Right ventricle myocardium superior (tissue), 1 donor: Measurements from ENCODE around the gene PAQR5. TPM values are rescaled to one million over a fixed set of nuclear protein-coding genes. Genes with fewer than 3 reads are reported as not detected.

ENCODE experiments used
- ATAC-seq: fragments of 200-7000 bp; cut with Tn5 transposase; one replicate; pipeline ENCODE4 v1.9.1; 2020; ENCODE audit warnings: mild to moderate bottlenecking; ENCODE audit not compliant: poor library complexity
- DNase-seq: peaks from one replicate; pipeline ENCODE4 v3.0.0-alpha.2; 2020
- intact Hi-C: fragments of 100-400 bp; cut with DNase I; formaldehyde crosslinking; loops from one replicate; pipeline ENCODE4 v1.11.2; 2022
- total RNA-seq: library from RNA; stranded (reverse); fragmentation: NEBNext Ultra II Directional; extraction: Animal tissue kit (Norgen Biotek cat#: 25700); gene quantifications from one replicate; pipeline ENCODE4 v1.2.1, GENCODE V29; 2021
- donor health status: DM: no; HTN: yes; CAD: no; lungs with severe emphysema.

Gene PAQR5
- total RNA-seq, 1 donor from 2014 or later: 0.73 TPM

DNA sequence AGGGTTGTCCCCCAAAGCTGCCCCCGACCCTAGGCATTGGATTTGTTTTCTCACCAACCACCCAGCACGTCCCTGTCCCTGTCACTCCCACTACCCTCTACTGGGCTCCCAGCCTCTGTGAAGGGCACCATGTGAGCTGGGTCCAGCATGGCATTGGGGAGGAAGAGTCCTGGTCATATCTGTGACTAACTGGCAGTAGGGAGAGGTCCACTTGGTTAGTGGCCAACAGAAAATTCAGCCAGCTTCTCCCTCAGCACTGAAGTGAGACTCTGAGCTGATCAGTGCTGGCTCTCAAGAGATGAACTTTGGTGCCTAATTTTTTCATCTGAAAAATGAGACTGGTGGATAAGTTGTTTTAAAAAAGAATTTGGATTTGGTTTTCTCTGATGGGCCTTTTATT, 104.1 kb downstream of the PAQR5 start:
- ATAC-seq: no peak
- no peak for DNase-seq
- intact Hi-C loops: no loop called here

DNA sequence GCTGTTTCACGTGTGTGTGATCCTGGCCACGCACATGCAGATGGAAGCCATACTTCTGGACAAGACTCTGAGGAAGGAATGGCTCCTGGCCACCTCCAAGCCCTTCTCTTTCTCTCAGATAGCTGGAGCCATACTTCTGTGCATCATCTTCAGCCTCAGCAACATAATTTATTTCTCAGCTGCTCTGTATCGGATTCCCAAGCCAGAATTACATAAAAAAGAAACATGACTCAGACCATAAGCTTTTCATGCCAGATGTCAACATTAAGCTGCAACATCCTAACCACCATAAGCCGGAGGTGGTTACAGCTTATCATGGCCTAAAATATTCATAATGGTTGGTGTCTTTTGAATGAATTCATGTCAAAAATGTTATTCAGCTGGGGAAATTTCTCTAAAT, 104.9 kb downstream of the PAQR5 start:
- DNase-seq (no peak), ATAC-seq (no peak)
- intact Hi-C loops: no loop called here

DNA sequence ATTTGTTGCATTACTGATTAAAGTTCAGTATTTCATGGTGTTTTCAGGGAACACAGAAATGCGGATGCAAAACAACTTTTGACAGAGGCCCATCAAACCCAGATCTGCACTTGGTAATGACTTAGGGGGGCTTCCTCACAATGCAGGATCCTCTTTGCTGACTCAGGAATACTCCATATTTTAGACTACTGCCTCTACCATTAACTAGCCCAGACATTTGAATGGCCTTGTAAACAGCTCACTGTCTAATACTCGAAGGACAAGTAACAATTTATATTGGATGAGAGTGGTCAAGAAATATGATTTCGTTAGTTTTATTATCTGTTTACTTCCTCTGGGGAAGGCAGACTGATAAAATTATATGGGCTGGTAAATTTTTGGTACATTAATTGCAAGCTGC, 106.4 kb downstream of the PAQR5 start:
- intact Hi-C loops: no loop called here
- no peak for ATAC-seq

DNA sequence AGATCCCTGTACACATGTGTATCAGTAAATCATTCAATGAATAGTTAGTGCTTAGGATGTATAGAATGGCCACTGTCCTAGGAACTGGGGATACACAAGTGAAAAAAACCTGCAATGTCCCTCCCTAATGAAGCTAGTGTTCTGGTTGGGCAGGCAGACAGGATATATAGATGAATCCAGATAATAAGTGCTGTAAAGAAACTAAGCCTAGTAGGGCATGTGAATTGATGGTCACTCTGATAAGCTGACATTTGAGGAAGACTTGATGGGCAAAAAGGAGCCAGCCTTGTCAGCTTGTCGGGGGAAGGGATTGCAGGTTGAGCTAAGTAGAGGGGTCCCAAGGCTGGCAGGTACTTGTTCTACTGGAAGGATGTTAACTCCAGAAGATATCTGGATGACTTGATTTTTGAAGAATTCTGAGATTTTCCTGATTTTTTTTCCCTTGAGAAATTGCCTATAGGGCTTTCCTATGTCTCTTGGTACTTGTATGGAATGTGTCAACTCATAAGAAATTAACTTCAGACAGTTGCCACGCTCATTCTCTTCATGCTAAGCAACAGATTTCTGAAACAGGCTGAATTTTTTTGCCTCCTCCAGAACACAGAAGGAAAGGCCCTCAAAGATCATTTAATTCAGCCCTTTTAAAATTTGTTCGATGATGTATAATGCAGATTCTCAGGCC, 109.1 kb downstream of the PAQR5 start:
- no peak for ATAC-seq
- DNase-seq: no peak
- intact Hi-C loops: no loop called here

More for the DNA sequence above, 106.4 kb downstream of the PAQR5 start:
- no peak for DNase-seq

DNA sequence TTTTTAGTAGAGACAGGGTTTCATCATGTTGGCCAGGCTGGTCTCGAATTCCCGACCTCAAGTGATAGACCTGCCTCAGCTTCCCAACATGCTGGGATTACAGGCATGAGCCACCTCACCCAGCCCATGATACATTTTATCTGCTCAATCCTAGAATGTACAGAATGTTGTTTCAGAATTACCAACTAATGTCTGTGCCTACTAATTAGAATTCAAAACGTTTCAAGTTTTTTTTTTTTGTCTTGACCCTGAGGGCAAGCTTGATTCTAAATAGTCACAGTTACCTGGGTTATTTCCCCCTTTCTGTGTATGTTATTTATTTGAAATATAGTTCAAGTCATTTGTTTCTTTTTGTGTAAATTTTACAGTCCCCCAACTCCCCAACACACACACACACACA, 110.1 kb downstream of the PAQR5 start:
- DNase-seq (no peak), ATAC-seq (no peak)
- intact Hi-C loops: no loop called here

DNA sequence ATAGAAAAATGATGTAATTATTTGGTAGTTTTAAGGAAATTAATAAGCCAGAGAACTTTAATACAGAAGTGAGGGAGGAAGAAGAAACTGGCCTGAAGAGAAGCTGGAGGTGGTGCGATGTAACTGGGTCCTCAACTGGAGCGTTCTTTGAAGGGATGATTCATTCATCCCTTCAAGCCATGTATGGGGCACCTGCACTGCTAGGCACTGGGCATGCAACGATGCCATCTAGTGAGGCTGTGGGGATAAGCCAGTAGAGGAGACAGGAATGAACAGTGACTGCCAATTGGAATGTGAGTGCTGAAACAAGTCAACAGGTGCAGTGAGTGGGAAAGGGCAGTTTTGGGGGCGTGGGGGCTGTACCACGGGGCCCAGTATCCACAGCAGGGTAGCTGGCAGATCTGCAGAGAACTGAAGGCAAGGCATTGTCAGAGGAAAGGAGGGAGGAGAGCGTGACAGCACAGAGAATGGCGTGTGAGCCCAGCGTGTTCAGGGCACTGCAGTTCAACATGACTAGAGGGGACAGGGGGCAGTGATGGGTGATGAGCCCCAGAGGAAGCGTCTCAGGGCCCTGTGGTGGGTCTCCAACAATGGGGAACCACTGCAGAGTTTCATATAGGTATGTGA, 111.6 kb downstream of the PAQR5 start:
- intact Hi-C loops: no loop called here
- ATAC-seq: no peak

DNA sequence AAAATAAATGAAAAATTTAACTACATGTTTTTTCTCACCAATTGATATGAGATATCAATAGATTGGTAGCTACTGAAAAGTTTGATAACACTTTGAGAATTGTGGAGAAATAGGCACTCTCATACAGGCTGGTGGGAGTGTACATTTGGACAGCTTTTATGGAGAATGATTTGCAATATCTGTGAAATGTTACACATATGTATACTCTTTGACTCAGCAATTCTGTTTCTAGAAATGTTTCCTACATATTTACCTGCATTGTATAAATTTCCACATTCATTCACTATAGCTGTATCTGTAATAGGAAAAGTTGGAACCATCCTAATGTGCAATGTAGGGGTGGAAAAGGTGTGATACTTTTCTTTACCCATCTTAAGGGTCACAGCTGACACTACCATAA, 113.6 kb downstream of the PAQR5 start:
- intact Hi-C loops: no loop called here
- ATAC-seq: no peak
- DNase-seq: no peak

More for the DNA sequence above, 111.6 kb downstream of the PAQR5 start:
- DNase-seq: no peak

DNA sequence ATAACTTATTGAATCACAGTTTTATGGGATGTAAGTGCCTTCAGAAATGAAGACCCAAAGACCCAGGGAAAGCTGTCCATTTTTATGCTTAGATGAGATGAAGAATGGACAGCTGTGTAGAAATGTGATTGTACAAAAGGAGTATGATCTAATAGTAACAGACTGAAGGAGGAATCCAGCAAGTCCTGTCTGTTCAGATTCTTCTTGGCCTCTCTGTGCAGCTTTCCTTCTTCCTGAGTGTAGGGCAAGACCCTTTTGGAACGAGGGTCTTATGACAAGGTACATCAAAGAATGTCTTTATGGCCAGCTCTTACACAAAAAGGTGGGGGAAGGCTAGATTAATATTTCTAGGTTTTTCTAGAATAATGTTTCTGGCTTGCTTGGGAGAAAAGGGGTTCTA, 114.0 kb downstream of the PAQR5 start:
- intact Hi-C loops: no loop called here
- DNase-seq: no peak
- ATAC-seq: no peak

DNA sequence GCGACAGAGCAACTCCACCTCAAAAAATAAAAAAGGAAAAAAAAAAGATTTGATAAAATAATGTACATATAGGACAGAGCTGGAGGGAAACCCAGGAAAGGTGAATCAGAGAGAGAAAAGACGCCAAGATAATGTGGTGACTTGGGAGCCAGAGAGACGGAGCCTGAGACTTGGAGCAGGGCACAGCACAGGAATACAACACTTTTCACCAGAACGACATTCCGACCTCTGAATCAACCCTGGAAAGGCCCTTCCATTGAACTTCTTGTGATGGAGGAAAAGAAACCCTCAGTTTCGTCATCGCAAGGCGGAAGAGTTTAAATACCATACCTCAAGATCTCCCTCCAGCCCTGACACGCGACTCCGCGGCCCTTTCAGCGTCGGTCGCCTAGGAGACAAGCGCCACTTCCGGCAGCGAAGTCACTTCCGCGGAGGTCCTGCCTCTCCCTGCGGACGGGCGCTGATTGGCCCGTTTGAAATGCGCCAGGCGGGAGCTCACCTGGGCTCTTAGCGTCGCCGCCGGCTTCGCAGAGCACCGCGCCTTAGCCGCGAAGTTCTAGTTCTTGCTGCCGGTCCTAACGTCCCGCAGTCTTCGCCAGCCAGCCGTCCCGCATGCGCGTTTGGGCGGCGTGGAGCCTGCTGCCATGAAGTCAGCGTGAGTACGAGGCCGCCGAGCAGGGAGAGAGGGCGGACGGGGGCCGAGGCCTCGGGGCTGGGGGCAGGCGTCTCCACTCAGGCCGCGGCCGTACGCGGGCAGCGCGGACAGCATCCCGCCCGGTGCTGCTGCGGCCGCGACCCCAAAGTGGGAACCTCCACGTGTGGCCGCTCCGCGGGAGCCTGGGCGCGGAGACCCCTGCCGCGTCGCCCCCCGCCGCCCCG, 115.3 kb downstream of the PAQR5 start, which contains the start of gene KIF23:
Gene KIF23 (plus strand): TSS at position 528 of the 879 bp plus-strand sequence. CDS start 117 bp downstream, at position 645.
- peak; percentile 95 for DNase-seq
- intact Hi-C loops: no loop called here
- ATAC-seq: peak; percentile 99

DNA sequence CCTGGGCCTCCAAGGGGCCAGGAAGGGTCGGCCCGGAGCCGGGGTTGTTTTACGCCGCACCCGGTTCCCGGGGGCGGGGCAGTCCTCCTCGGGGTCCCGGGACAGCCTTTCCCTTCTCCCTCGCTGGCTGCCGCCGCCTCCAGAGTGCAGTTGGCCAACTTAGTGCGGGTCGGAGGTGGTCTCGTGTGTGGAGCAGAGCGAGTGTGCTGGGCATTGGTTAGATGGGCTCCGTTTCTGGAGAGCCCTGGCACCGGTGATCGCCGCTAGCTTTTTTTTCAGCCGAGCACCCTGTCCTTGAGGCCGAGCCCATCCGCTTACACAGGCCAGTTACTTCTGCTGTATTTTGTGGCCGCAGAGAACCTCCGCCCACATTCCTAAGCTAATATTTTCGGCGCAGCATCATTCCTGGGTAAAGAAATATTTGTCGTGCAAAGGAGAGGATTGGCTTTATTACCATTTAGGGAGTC, 116.0 kb downstream of the PAQR5 start:
- DNase-seq (peak; percentile 46), ATAC-seq (peak; percentile 65)
- intact Hi-C loops: no loop called here

DNA sequence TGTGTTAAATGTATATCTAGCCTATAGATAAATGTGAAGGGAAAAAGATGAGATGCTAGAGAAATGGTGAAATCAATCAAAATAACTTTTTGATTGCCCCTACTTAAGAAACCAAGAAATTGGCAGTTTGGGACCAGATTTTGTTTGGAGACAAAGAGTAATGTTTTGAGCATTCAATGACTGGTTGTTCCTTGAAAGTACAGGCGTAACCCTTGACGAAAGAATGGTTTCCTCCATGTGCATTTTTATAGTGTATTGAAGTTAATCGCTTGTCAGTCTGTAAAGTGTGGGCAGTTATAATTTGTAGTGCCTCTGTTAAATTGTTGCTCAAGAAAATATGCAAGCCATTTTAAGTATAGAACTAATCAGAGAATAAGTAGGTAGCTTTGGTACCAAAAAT, 116.7 kb downstream of the PAQR5 start:
- ATAC-seq: no peak
- DNase-seq: no peak
- intact Hi-C loops: no loop called here

DNA sequence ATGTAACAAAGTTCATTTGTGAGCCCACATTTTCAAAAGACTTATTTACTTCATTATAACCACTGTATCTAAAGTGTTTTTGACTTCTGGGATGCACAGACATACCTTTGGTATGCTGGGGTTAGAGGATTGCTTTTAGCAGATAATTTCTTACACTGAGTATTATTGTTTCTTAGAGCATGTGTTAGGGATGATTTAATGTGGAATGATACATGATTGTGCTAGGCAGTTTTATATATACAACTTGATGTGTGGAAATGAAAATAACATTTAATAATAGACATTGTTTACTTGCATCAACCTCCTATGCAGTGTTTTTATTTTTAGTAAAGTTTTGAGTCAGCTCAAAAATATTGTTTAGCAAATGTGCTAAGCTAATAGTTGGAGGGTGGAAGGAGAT, 118.9 kb downstream of the PAQR5 start:
- DNase-seq: no peak
- intact Hi-C loops: no loop called here
- ATAC-seq: no peak

DNA sequence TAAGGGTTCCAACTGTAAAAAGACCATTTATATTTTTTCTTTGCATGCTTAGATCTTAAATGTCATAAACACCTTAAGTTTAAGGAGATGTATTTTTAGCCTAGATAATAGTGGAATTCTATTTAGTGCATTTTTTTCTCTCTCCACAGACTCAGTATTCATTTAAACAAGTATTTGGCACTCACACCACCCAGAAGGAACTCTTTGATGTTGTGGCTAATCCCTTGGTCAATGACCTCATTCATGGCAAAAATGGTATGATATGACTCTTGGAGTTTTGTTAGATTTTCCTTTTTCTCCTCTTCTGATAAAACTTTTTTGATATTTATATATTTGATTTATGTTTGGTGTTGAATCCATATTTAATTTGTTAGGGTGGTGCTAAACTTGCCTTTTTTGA, 122.8 kb downstream of the PAQR5 start:
- ATAC-seq (no peak), DNase-seq (no peak)
- intact Hi-C loops: no loop called here

DNA sequence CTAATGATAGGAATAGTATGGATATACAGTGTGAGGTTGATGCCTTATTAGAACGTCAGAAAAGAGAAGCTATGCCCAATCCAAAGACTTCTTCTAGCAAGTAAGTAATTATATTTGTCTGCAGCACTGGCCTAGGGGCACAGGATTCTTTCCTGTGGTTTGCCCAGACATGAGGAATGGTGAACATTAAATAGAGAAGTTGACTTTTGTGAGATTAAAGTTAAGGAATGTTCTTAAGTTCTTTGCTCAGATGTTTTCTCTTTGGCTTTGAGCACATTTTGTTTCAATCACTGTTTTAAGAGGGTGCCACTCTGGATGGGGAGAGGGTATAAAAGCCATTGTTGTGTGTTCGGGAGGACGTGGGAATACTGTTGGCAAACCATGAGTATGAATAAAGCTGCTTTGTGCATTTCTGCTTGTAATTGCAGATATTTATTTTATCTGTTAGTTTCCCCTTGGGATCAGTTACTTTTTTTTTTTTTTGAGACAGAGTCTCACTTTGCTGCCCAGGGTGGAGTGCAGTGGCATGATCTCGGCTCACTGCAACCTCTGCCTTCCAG, 123.7 kb downstream of the PAQR5 start:
- ATAC-seq (no peak), DNase-seq (no peak)

DNA sequence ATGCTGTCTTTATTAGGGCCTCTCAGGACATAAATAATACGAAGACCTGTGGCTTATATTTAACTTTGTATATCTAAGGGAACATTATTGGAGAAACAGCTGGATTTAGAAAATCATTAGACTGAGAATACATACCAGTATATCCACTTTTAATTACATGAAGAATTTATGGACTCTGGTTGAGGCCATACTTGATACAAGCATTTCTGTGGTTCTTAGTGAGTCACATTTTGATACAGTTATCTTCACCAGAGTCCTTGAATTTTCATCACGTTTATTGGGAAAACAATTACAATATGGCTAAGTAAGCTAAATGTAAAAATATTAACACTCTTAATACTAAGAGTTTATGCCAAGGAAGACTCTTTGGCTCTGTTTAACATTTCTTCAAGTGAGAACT, 125.3 kb downstream of the PAQR5 start:
- DNase-seq (no peak), ATAC-seq (no peak)
- intact Hi-C loops: no loop called here

More for the DNA sequence above, 123.7 kb downstream of the PAQR5 start:
- intact Hi-C loops: no loop called here

DNA sequence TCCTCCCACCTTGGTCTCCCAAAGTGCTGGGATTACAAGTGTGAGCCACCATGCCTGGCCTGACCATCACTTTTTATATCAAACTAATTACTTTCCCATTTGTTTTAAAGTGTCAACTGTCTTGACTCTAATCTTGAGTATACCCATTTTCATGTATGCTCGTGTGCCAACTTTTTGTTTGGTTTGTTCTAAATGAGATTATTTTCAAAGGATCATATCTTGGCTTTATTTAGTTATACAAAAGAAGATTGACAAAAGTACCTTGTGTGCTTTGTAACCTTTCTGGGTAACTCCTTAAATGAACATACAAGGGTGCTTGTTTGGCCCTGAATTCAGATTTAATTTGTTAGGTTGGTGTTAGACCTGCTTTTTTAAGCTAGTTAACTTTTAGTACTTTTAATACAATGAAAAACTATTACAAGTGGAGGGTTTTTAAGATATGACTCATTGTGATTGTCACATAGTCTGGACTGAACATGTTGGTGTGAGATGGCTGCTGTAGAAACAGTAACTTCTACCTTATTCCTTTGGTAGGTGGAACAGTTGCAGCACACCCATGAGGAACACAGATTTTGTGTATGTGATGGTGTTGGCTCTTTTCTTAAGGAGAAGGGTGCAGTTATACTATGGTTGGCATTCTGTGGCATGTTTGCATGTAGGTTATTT, 126.2 kb downstream of the PAQR5 start:
- no peak for ATAC-seq
- no peak for DNase-seq
- intact Hi-C loops: no loop called here

DNA sequence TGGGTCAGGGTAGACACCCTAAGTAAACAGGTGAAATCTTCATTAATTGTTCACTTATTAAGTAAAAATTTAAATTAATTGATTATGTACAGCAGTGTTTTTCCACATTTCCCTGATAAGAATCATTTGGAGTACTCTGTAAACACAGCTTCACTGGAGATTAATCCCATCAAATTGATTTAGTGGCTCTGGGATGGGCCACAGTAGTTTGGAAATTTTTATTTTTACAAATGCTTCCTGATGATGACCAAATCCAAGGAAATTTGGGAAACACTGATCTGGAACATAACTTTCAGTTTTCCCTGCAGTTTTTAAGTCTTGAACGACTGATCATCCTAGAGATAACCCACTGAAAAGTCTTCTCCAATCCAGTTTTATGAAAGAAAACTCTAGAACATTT, 135.1 kb downstream of the PAQR5 start:
- intact Hi-C loops: no loop called here
- DNase-seq (no peak), ATAC-seq (no peak)

DNA sequence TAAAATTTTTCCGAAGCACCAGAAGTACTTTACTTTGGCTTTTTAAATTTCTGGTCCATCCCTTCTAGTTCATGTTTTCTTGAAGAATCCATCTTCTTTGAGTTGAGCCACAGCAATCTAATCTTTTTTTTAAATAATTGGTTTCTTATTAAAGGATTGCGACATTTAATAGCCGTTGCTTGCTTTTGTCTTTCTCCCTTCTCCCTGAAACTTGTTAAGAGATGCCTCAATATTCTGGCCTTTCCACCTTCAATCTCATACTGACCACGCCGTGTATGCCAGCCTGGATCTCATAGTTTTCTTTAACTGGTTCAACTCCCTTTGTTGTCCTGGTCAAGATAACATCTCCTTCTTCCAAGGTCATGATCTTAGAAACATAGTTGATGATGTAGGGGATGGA, 135.5 kb downstream of the PAQR5 start:
- DNase-seq: no peak
- intact Hi-C loops: no loop called here
- no peak for ATAC-seq

DNA sequence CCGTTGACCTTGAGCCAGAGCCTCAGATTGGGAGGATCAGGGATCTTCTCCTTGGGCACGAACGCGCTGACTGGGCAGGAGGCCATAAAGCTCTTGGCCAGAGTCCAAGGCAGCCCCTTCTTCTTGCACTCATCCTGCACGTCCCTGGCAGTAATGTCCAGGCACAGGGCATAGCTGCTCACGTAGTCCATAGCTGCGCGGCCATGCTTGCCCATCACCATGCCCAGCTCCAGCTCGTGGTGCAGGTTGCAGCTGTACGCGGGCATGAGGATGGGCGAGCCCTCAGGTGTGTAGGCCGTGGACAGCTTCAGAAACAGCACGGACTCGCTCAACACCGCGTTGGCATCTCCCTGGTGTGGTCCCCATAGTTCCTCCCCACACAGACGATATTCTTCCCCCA, 136.0 kb downstream of the PAQR5 start:
- DNase-seq: no peak
- intact Hi-C loops: no loop called here
- ATAC-seq: no peak
